H9 (cell line): ENCODE data around the gene HTR1B. TPM values are rescaled to one million over a fixed set of nuclear protein-coding genes. Genes with fewer than 3 reads are reported as not detected.

Source experiments
- DNase-seq: peaks from one replicate; pipeline ENCODE4 v3.0.0-alpha.2; 2017
- H2AFZ ChIP-seq: one replicate; pipeline ENCODE4 v1.6.1; 2013; ENCODE audit warnings: mild to moderate bottlenecking, low read length, control low read depth, moderate library complexity
- H2AK5ac ChIP-seq: 2 replicates; pipeline ENCODE4 v1.6.1; 2013; ENCODE audit warnings: low read length, control low read depth, mixed read lengths; ENCODE audit not compliant: insufficient read length
- H2BK120ac ChIP-seq: one replicate; pipeline ENCODE4 v1.6.1; 2013; ENCODE audit warnings: low read depth, mild to moderate bottlenecking, low read length, control low read depth, inconsistent platforms; ENCODE audit not compliant: poor library complexity, severe bottlenecking
- H2BK12ac ChIP-seq: 2 replicates; pipeline ENCODE4 v1.6.1; 2013; ENCODE audit warnings: low read length, control low read depth, mixed read lengths, low read depth; ENCODE audit not compliant: insufficient read length
- H2BK15ac ChIP-seq: 2 replicates; pipeline ENCODE4 v1.6.1; 2013; ENCODE audit warnings: low read depth, low read length, control low read depth
- H2BK20ac ChIP-seq: one replicate; pipeline ENCODE4 v1.6.1; 2013; ENCODE audit warnings: low read depth, mild to moderate bottlenecking, low read length, control low read depth, inconsistent platforms; ENCODE audit not compliant: poor library complexity, severe bottlenecking
- H2BK5ac ChIP-seq: 2 replicates; pipeline ENCODE4 v1.6.1; 2013; ENCODE audit warnings: low read length, control low read depth, mixed read lengths; ENCODE audit not compliant: insufficient read length
- H3K14ac ChIP-seq: 2 replicates; pipeline ENCODE4 v1.6.1; 2013; ENCODE audit warnings: low read length, control low read depth; ENCODE audit not compliant: insufficient read depth
- H3K18ac ChIP-seq: 2 replicates; pipeline ENCODE4 v1.6.1; 2013; ENCODE audit warnings: low read depth, mild to moderate bottlenecking, mixed read lengths, low read length, control low read depth; ENCODE audit not compliant: insufficient read length
- H3K23ac ChIP-seq: 2 replicates; pipeline ENCODE4 v1.6.1; 2013; ENCODE audit warnings: low read length, control low read depth, mixed read lengths, low read depth; ENCODE audit not compliant: insufficient read length
- H3K23me2 ChIP-seq: 2 replicates; pipeline ENCODE4 v1.6.1; 2013; ENCODE audit warnings: low read depth, mild to moderate bottlenecking, mixed read lengths, low read length, control low read depth; ENCODE audit not compliant: insufficient read length, poor library complexity, severe bottlenecking
- H3K27ac ChIP-seq: 2 replicates; pipeline ENCODE4 v1.5.1; 2013; ENCODE audit warnings: low read length, control low read depth, mixed read lengths, low read depth; ENCODE audit not compliant: insufficient read length
- H3K27me3 ChIP-seq: 2 replicates; pipeline ENCODE4 v1.6.1; 2013; ENCODE audit warnings: low read length, control low read depth, inconsistent platforms; ENCODE audit not compliant: insufficient read depth
- H3K4ac ChIP-seq: 2 replicates; pipeline ENCODE4 v1.6.1; 2013; ENCODE audit warnings: low read depth, mild to moderate bottlenecking, control low read depth, inconsistent platforms, low read length, moderate library complexity
- H3K4me1 ChIP-seq: 2 replicates; pipeline ENCODE4 v1.6.1; 2013; ENCODE audit warnings: low read length, control low read depth, inconsistent platforms; ENCODE audit not compliant: insufficient read depth
- H3K4me2 ChIP-seq: 2 replicates; pipeline ENCODE4 v1.6.1; 2013; ENCODE audit warnings: low read length, control low read depth, mixed read lengths; ENCODE audit not compliant: insufficient read length, insufficient read depth
- H3K56ac ChIP-seq: 2 replicates; pipeline ENCODE4 v1.6.1; 2013; ENCODE audit warnings: low read depth, mild to moderate bottlenecking, mixed read lengths, low read length, control low read depth; ENCODE audit not compliant: insufficient read length
- H3K79me1 ChIP-seq: 2 replicates; pipeline ENCODE4 v1.6.1; 2013; ENCODE audit warnings: low read depth, mild to moderate bottlenecking, moderate library complexity, low read length, control low read depth, inconsistent platforms; ENCODE audit not compliant: insufficient read depth, poor library complexity, severe bottlenecking
- H3K79me2 ChIP-seq: 2 replicates; pipeline ENCODE4 v1.6.1; 2013; ENCODE audit warnings: low read length, control low read depth, inconsistent platforms; ENCODE audit not compliant: insufficient read depth
- H3K9ac ChIP-seq: 2 replicates; pipeline ENCODE4 v1.6.1; 2013; ENCODE audit warnings: low read length, control low read depth, mixed read lengths; ENCODE audit not compliant: insufficient read length; ENCODE audit errors: extremely low read depth
- H3K9me3 ChIP-seq: one replicate; pipeline ENCODE4 v1.6.1; 2013; ENCODE audit warnings: low read depth, low read length, inconsistent platforms; ENCODE audit not compliant: control insufficient read depth
- H3T11ph ChIP-seq: one replicate; pipeline ENCODE4 v1.6.1; 2013; ENCODE audit warnings: mild to moderate bottlenecking, low read length, control low read depth, inconsistent platforms
- H4K20me1 ChIP-seq: one replicate; pipeline ENCODE4 v1.6.1; 2013; ENCODE audit not compliant: control insufficient read depth, insufficient read length, insufficient read depth
- H4K5ac ChIP-seq: 2 replicates; pipeline ENCODE4 v1.6.1; 2013; ENCODE audit warnings: low read depth, mild to moderate bottlenecking, mixed read lengths, low read length, control low read depth; ENCODE audit not compliant: insufficient read length
- H4K8ac ChIP-seq: replicated peaks from 2 replicates; pipeline ENCODE4 v1.6.1; 2013; ENCODE audit warnings: low read length, control low read depth, mixed read lengths, low read depth; ENCODE audit not compliant: insufficient read length
- H4K91ac ChIP-seq: 2 replicates; pipeline ENCODE4 v1.6.1; 2013; ENCODE audit warnings: low read depth, mild to moderate bottlenecking, moderate library complexity, mixed read lengths, low read length, control low read depth; ENCODE audit not compliant: insufficient read length
- H3K27ac Mint-ChIP-seq, 3 experiments: 2 replicates in 2 of 3; 3 replicates in 1 of 3; pipeline ENCODE4 v1.8.0; 2020 to 2021; ENCODE audit warnings: mixed read lengths in 3 of 3, mild to moderate bottlenecking in 1 of 3, moderate library complexity in 1 of 3
- H3K27me3 Mint-ChIP-seq: 2 replicates; pipeline ENCODE4 v1.8.0; 2021; ENCODE audit warnings: low read depth, mild to moderate bottlenecking, moderate library complexity, mixed read lengths
- H3K36me3 Mint-ChIP-seq, 3 experiments: 2 replicates in 2 of 3; 3 replicates in 1 of 3; pipeline ENCODE4 v1.8.0; 2020 to 2021; ENCODE audit warnings: low read depth in 3 of 3, mixed read lengths in 3 of 3; ENCODE audit not compliant: insufficient read depth in 1 of 3
- H3K4me1 Mint-ChIP-seq, 2 experiments: 2 replicates each; pipeline ENCODE4 v1.8.0; 2020; ENCODE audit warnings: mixed read lengths in 2 of 2
- H3K4me3 Mint-ChIP-seq, 2 experiments: 2 replicates in 1 of 2; 3 replicates in 1 of 2; pipeline ENCODE4 v1.8.0; 2020 to 2021; ENCODE audit warnings: mild to moderate bottlenecking in 2 of 2, mixed read lengths in 2 of 2, moderate library complexity in 1 of 2
- H3K9me3 Mint-ChIP-seq, 2 experiments: 2 replicates in 1 of 2; 3 replicates in 1 of 2; pipeline ENCODE4 v1.8.0; 2020; ENCODE audit warnings: mild to moderate bottlenecking in 2 of 2, mixed read lengths in 2 of 2, moderate library complexity in 1 of 2
- CTCF ChIP-seq: fragments of 200-600 bp; sonication (generic); conservative IDR thresholded peaks from 3 replicates; pipeline ENCODE4 v1.8.0; 2021; ENCODE audit warnings: antibody characterized with exemption, mild to moderate bottlenecking
- WGBS: extraction: QIAGEN DNeasy Blood & Tissue Kit; methylation state at CpG from one replicate; pipeline ENCODE4 v1.1.7; 2013; ENCODE audit warnings: missing lambda C conversion rate, low lambda C conversion rate, mixed read lengths; ENCODE audit not compliant: insufficient read length; ENCODE audit errors: extremely low coverage; 5-methylcytosine and 5-hydroxymethylcytosine counted together
- total RNA-seq: library from RNA; stranded (reverse); gene quantifications from 2 replicates; pipeline ENCODE4 v1.2.1, GENCODE V29; 2021

Gene HTR1B
- total RNA-seq, 1 experiment from 2014 or later = 0.83 TPM

- Histone ChIP-seq H2BK5ac (no peak overlapping the region), H4K91ac (no peak overlapping the region), H2BK120ac (no peak overlapping the region), H3K23ac (no peak overlapping the region), H3K14ac (no peak overlapping the region), H4K5ac (no peak overlapping the region), H3K79me2 (no peaks in the 10 kb centered on the region), H2BK15ac (no peak overlapping the region), H3K9me3 (no peaks in the 10 kb centered on the region), H4K20me1 (no peaks in the 10 kb centered on the region), H3K79me1 (no peaks in the 10 kb centered on the region), H3K4me2 (no peak overlapping the region), H3K4me1 (peaks cover 3% of the 10 kb centered on the region; the same call in 1 of the 2 replicates), H2BK12ac (no peak overlapping the region), H2AFZ (no peak overlapping the region), H2AK5ac (no peak overlapping the region), H3K9ac (no peak overlapping the region), H3K27me3 (no peaks in the 10 kb centered on the region), H3T11ph (no peak overlapping the region), H3K27ac (no peak overlapping the region), H3K23me2 (no peaks in the 10 kb centered on the region), H3K56ac (no peak overlapping the region), H3K18ac (no peak overlapping the region), H4K8ac (no peak overlapping the region), H3K4ac (no peak overlapping the region), H2BK20ac (no peak overlapping the region)
- DNase-seq = no peak
- Mint-ChIP-seq H3K27ac (no peak overlapping the region; a peak in 1 of 7 replicates), H3K4me3 (no peak overlapping the region), H3K4me1 (peaks cover 4 to 12% of the 10 kb centered on the region in 2 experiments), H3K27me3 (no peaks in the 10 kb centered on the region), H3K36me3 (no peaks in the 10 kb centered on the region), H3K9me3 (no peaks in the 10 kb centered on the region)
- WGBS = no CpG with 5 or more reads among the region's 1 CpG
- TF ChIP-seq CTCF = no peak
Measured at GRCh38 chr6:77447254-77447653, 16.0 kb downstream of the HTR1B start.
